ENCODE data around the gene IL15RA. TPM values are rescaled to one million over a fixed set of nuclear protein-coding genes. Genes with fewer than 3 reads are reported as not detected.

Gene IL15RA
- total RNA-seq, 1 donor from 2014 or later = not detected

GRCh38 chr10:5944389-5945189, 32.8 kb downstream of the IL15RA start:
- Mint-ChIP-seq H3K4me1 (ENCODE audit: low read depth, unreplicated experiment) (peaks cover 11% of the 10 kb centered on the region), H3K9me3 (ENCODE audit: unreplicated experiment) (peaks cover 4% of the 10 kb centered on the region), H3K4me3 (ENCODE audit: unreplicated experiment) (no peak overlapping the region), H3K27ac (ENCODE audit: unreplicated experiment) (no peak overlapping the region), H3K36me3 (ENCODE audit: unreplicated experiment) (no peaks in the 10 kb centered on the region), H3K27me3 (ENCODE audit: unreplicated experiment) (no peaks in the 10 kb centered on the region)
- no peak for DNase-seq
- no peak for TF ChIP-seq CTCF (IDR thresholded peaks at IDR 0.05; ENCODE audit: partially characterized antibody, unreplicated experiment)

GRCh38 chr10:5943536-5943935, 33.8 kb downstream of the IL15RA start:
- no peak for TF ChIP-seq CTCF (IDR thresholded peaks at IDR 0.05; ENCODE audit: partially characterized antibody, unreplicated experiment)
- H3K4me1 Mint-ChIP-seq (ENCODE audit: low read depth, unreplicated experiment) = peaks cover 3% of the 10 kb centered on the region
- no peak for DNase-seq
- H3K4me3 Mint-ChIP-seq (ENCODE audit: unreplicated experiment) = no peak overlapping the region
- H3K27me3 Mint-ChIP-seq (ENCODE audit: unreplicated experiment) = no peaks in the 10 kb centered on the region
- H3K9me3 Mint-ChIP-seq (ENCODE audit: unreplicated experiment) = no peaks in the 10 kb centered on the region
- no peak overlapping the region for H3K27ac Mint-ChIP-seq (ENCODE audit: unreplicated experiment)
- H3K36me3 Mint-ChIP-seq (ENCODE audit: unreplicated experiment) = no peaks in the 10 kb centered on the region

DNA sequence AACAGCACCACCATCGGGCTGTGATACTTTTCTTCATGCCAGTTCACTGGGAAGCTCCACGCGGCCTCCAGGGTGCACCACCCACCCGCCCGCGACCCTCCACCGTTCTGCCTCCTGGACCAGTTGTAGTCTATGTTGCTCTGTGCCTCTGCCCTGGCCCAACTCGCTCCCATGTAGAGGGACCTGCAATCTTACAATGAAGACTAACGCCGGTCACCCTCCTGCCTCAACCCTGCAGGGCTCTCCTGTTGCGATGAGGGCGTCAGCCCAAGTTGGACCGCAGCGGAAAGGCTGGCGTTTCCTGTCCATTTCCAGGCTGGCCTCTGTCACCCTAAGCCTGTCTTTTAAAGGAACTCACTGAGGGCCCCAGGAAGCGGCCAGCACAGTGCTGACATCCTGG, 34.9 kb downstream of the IL15RA start:
- H3K4me1 Mint-ChIP-seq (ENCODE audit: low read depth, unreplicated experiment) = peaks cover 3% of the 10 kb centered on the region
- H3K27me3 Mint-ChIP-seq (ENCODE audit: unreplicated experiment) = peaks cover 2% of the 10 kb centered on the region
- DNase-seq = no peak
- TF ChIP-seq CTCF (IDR thresholded peaks at IDR 0.05; ENCODE audit: partially characterized antibody, unreplicated experiment) = no peak
- H3K4me3 Mint-ChIP-seq (ENCODE audit: unreplicated experiment) = no peak overlapping the region
- H3K9me3 Mint-ChIP-seq (ENCODE audit: unreplicated experiment) = peaks cover 1% of the 10 kb centered on the region
- H3K27ac Mint-ChIP-seq (ENCODE audit: unreplicated experiment) = no peak overlapping the region
- no peaks in the 10 kb centered on the region for H3K36me3 Mint-ChIP-seq (ENCODE audit: unreplicated experiment)

GRCh38 chr10:5942001-5942400, 35.3 kb downstream of the IL15RA start:
- Mint-ChIP-seq H3K27me3 (ENCODE audit: unreplicated experiment) (peaks cover 2% of the 10 kb centered on the region), H3K9me3 (ENCODE audit: unreplicated experiment) (peaks cover 1% of the 10 kb centered on the region), H3K36me3 (ENCODE audit: unreplicated experiment) (no peaks in the 10 kb centered on the region), H3K27ac (ENCODE audit: unreplicated experiment) (no peak overlapping the region), H3K4me3 (ENCODE audit: unreplicated experiment) (no peak overlapping the region), H3K4me1 (ENCODE audit: low read depth, unreplicated experiment) (peaks cover 3% of the 10 kb centered on the region)
- no peak for DNase-seq
- no peak for TF ChIP-seq CTCF (IDR thresholded peaks at IDR 0.05; ENCODE audit: partially characterized antibody, unreplicated experiment)

DNA sequence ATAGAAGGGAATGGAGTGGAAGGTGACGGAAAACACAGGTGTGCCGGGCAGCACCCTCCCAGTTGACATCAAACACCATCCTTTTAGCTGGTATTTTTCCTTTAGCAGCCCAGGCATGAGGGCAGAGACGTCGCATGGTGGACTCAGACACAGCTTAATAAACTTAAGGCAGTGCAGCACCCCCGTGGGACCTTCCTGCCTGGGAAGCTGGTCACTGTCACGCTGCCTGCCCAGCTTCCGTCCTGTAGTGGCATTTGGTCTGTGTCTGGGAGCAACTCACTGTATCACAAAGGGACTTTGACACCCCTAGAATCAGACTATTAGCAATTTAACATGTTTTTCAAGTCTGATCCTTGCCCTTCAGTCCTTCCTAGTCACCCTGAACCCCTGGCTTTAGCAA, 35.8 kb downstream of the IL15RA start:
- TF ChIP-seq CTCF (IDR thresholded peaks at IDR 0.05; ENCODE audit: partially characterized antibody, unreplicated experiment) = no peak
- no peak overlapping the region for H3K27ac Mint-ChIP-seq (ENCODE audit: unreplicated experiment)
- H3K36me3 Mint-ChIP-seq (ENCODE audit: unreplicated experiment) = no peaks in the 10 kb centered on the region
- DNase-seq = no peak
- peaks cover 3% of the 10 kb centered on the region for H3K4me1 Mint-ChIP-seq (ENCODE audit: low read depth, unreplicated experiment)
- H3K9me3 Mint-ChIP-seq (ENCODE audit: unreplicated experiment) = peaks cover 2% of the 10 kb centered on the region
- no peak overlapping the region for H3K4me3 Mint-ChIP-seq (ENCODE audit: unreplicated experiment)
- peaks cover 2% of the 10 kb centered on the region for H3K27me3 Mint-ChIP-seq (ENCODE audit: unreplicated experiment)
